C4-2B (cell line): ENCODE results near the gene HHIPL1.

Experiments used
- ZFX ChIP-seq: fragments of 450-650 bp; IDR thresholded peaks from 2 replicates; pipeline ENCODE4 v1.6.1; 2017
- TF ChIP-seq, protein P1 (sequence below): fragments of 450-650 bp; conservative IDR thresholded peaks from 2 replicates; pipeline ENCODE4 v1.5.1; 2017; ENCODE audit warnings: mild to moderate bottlenecking

DNA sequence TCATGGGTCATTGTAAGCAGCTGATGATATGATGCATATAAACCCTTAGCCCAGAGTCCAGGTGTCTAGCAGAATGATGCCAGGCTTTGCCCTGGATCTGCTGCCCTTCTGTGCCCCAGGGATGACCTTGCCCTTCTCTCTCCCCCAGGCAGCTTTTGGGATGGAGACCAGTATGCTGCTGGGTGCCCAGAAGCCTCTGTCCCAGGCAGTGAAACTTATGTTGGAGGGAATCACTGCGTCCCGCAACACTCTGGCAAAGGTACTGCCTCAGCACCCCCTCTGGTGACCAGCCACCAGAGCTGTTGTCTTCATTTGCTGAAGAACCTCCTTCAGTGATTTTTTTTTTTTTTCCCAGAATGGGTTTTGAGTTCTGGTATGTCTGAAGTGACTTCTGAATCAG is 62.5 kb downstream of the HHIPL1 start:
- TF ChIP-seq, protein P1, sequence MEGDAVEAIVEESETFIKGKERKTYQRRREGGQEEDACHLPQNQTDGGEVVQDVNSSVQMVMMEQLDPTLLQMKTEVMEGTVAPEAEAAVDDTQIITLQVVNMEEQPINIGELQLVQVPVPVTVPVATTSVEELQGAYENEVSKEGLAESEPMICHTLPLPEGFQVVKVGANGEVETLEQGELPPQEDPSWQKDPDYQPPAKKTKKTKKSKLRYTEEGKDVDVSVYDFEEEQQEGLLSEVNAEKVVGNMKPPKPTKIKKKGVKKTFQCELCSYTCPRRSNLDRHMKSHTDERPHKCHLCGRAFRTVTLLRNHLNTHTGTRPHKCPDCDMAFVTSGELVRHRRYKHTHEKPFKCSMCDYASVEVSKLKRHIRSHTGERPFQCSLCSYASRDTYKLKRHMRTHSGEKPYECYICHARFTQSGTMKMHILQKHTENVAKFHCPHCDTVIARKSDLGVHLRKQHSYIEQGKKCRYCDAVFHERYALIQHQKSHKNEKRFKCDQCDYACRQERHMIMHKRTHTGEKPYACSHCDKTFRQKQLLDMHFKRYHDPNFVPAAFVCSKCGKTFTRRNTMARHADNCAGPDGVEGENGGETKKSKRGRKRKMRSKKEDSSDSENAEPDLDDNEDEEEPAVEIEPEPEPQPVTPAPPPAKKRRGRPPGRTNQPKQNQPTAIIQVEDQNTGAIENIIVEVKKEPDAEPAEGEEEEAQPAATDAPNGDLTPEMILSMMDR = no peak
- TF ChIP-seq ZFX = no peak
